Stimulated activated CD8-positive, alpha-beta memory T cell treated with anti-CD3 and anti-CD28 coated beads, Interleukin-4, amount 100 ng/mL, for 24 hours (primary cell): ENCODE data around the gene STIM1.
"Not testable (repeated sequence)": the region's sequence is repeated elsewhere in the genome, so short reads cannot be mapped to it uniquely, and the experiment has no call there.

Source experiments
- DNase-seq: peaks from one replicate; pipeline ENCODE4 v3.0.0-alpha.2; 2020; ENCODE audit warnings: low read depth

Gene STIM1

DNA sequence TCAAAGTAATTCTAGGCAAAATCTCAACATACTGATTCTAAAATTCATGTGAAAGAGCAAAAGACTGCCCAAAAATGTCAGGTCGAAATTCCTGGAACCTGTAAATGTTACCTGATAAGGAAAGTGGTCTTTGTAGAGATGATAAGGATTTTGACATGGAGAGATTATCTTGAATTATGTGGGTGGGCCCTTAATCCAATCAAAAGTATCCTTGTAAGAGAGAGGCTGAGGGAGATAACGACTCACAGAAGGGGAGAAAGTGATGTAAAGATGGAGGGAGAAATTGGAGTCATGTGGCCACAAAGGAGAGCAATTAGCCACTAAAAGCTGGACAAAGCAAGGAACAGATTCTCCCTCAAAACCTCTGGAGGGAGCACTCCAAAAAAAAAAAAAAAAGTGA lies 259.7 kb downstream of the STIM1 start:
- DNase-seq, result no peak

GRCh38 chr11:4118107-4118506 lies 262.6 kb downstream of the STIM1 start:
- DNase-seq, result no peak

DNA sequence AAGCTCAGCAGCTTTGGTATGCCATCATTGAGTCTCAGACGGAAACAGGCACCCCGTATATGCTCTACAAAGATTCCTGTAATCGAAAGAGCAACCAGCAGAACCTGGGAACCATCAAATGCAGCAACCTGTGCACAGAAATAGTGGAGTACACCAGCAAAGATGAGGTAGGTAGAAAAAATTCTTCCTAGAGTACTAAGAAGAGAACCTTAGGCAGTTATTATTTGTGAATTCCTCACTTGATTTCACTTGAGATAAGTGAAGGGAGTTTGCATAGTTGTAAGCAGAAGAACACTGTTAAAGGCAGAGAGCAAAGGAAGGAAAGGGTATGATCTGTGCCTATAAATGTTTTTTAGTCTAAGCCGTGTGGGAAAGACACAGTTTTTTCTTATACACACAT lies 267.8 kb downstream of the STIM1 start:
- no peak for DNase-seq

- no peak for DNase-seq
These were observed 269.7 kb downstream of the STIM1 start for GRCh38 chr11:4125141-4125540.

GRCh38 chr11:4127357-4127756 lies 271.9 kb downstream of the STIM1 start:
- no peak for DNase-seq

DNA sequence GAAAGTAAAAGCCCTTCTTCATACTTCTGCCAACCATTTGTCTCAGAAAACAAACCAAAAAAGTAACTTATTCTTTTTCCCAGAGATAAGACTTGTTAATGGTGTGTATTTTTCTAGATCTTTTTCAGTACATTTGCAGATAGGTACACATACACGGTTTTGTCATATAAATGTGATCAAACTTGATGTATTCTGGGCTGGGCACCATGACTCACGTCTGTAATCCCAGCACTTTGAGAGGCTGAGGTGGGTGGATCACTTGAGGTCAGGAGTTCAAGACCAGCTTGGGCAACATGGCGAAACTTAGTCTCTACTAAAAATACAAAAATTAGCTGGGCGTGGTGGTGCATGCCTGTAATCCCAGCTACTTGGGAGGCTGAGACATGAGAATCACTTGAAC lies 274.8 kb downstream of the STIM1 start:
- not testable (repeated sequence) for DNase-seq

DNA sequence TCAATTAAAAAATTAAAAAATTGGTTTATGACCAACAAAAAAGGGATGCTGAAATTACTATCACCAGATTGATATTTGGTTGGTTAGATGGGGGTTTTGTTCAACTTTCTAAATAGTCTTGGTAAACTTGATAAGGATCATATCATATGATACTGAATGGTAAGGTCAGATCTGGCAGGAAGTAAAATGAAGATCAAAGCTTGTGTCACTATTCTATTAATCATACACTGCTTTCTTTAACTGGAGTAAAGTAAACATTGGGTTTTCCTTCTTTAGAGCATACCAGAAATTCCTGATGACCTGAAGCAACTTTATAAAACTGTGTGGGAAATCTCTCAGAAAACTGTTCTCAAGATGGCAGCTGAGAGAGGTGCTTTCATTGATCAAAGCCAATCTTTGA lies 279.3 kb downstream of the STIM1 start:
- no peak for DNase-seq

- no peak for DNase-seq
These were observed 283.0 kb downstream of the STIM1 start for GRCh38 chr11:4138497-4138896.

- no peak for DNase-seq
These were observed 284.7 kb downstream of the STIM1 start for GRCh38 chr11:4140067-4140636.
